T-helper 2 cell treated with Interferon-gamma antibody and Interleukin-4, amounts not matched to agents 5 μg/mL and 100 μg/mL, for 36 hours (primary cell): ENCODE results near the gene FBXL2.
A peak's percentile ranks its signal among the peaks of the same experiment; 100 is the strongest.

Experiments used
- DNase-seq: peaks from one replicate; pipeline ENCODE4 v3.0.0; 2021; ENCODE audit warnings: low spot score
- H3K27ac Mint-ChIP-seq: one replicate; pipeline ENCODE4 v1.8.0; 2021; ENCODE audit warnings: mild to moderate bottlenecking, mixed read lengths
- H3K27me3 Mint-ChIP-seq: one replicate; pipeline ENCODE4 v1.8.0; 2021; ENCODE audit warnings: low read depth, mixed read lengths
- H3K36me3 Mint-ChIP-seq: one replicate; pipeline ENCODE4 v1.8.0; 2021; ENCODE audit warnings: low read depth, mixed read lengths
- H3K4me1 Mint-ChIP-seq: one replicate; pipeline ENCODE4 v1.8.0; 2021; ENCODE audit warnings: low read depth, mixed read lengths
- H3K4me3 Mint-ChIP-seq: one replicate; pipeline ENCODE4 v1.8.0; 2022; ENCODE audit warnings: mild to moderate bottlenecking, moderate library complexity, mixed read lengths
- H3K9me3 Mint-ChIP-seq: one replicate; pipeline ENCODE4 v1.8.0; 2021; ENCODE audit warnings: mixed read lengths

The FBXL2 gene

GRCh38 chr3:33277193-33277882, at the start of gene FBXL2:
Gene FBXL2 (plus strand): TSS chr3:33277442. CDS start chr3:33277513, 71 bp downstream.
- peak; percentile 7 for DNase-seq
- H3K27ac Mint-ChIP-seq = no peak within 1 kb of the TSS
- H3K36me3 Mint-ChIP-seq = no peaks in the 10 kb centered on the region
- no peaks in the 10 kb centered on the region for H3K4me1 Mint-ChIP-seq
- H3K9me3 Mint-ChIP-seq = no peaks in the 10 kb centered on the region
- H3K27me3 Mint-ChIP-seq = peaks cover 26% of the 10 kb centered on the region
- H3K4me3 Mint-ChIP-seq = peak within 1 kb of the TSS; percentile 69

GRCh38 chr3:33229066-33229465, 48.2 kb upstream of the FBXL2 start:
- no peaks in the 10 kb centered on the region for H3K9me3 Mint-ChIP-seq
- no peaks in the 10 kb centered on the region for H3K36me3 Mint-ChIP-seq
- DNase-seq = no peak
- no peaks in the 10 kb centered on the region for H3K4me1 Mint-ChIP-seq
- H3K4me3 Mint-ChIP-seq = no peak overlapping the region
- peaks cover 10% of the 10 kb centered on the region for H3K27me3 Mint-ChIP-seq
- H3K27ac Mint-ChIP-seq = no peak overlapping the region

GRCh38 chr3:33229947-33230346, 47.3 kb upstream of the FBXL2 start:
- no peaks in the 10 kb centered on the region for H3K36me3 Mint-ChIP-seq
- H3K27me3 Mint-ChIP-seq = peaks cover 11% of the 10 kb centered on the region

GRCh38 chr3:33231756-33232465, 45.3 kb upstream of the FBXL2 start:
- Mint-ChIP-seq H3K36me3 (no peaks in the 10 kb centered on the region), H3K27ac (no peak overlapping the region), H3K27me3 (peaks cover 20% of the 10 kb centered on the region), H3K4me3 (no peak overlapping the region), H3K4me1 (no peaks in the 10 kb centered on the region), H3K9me3 (no peaks in the 10 kb centered on the region)
- DNase-seq = no peak

More at GRCh38 chr3:33229947-33230346, 47.3 kb upstream of the FBXL2 start:
- no peaks in the 10 kb centered on the region for H3K9me3 Mint-ChIP-seq
- DNase-seq = no peak
- no peak overlapping the region for H3K4me3 Mint-ChIP-seq
- H3K4me1 Mint-ChIP-seq = no peaks in the 10 kb centered on the region
- H3K27ac Mint-ChIP-seq = no peak overlapping the region

GRCh38 chr3:33233884-33234283, 43.4 kb upstream of the FBXL2 start:
- no peaks in the 10 kb centered on the region for H3K4me1 Mint-ChIP-seq
- H3K36me3 Mint-ChIP-seq = no peaks in the 10 kb centered on the region
- H3K9me3 Mint-ChIP-seq = no peaks in the 10 kb centered on the region
- no peak overlapping the region for H3K4me3 Mint-ChIP-seq
- no peak for DNase-seq
- H3K27me3 Mint-ChIP-seq = peaks cover 21% of the 10 kb centered on the region
- no peak overlapping the region for H3K27ac Mint-ChIP-seq

- Mint-ChIP-seq H3K36me3 (no peaks in the 10 kb centered on the region), H3K27me3 (peaks cover 24% of the 10 kb centered on the region), H3K4me1 (no peaks in the 10 kb centered on the region), H3K9me3 (no peaks in the 10 kb centered on the region), H3K4me3 (no peak overlapping the region), H3K27ac (no peak overlapping the region)
- no peak for DNase-seq
Observed at GRCh38 chr3:33236005-33236404, 41.2 kb upstream of the FBXL2 start.

GRCh38 chr3:33237439-33237838, 39.8 kb upstream of the FBXL2 start:
- no peak overlapping the region for H3K27ac Mint-ChIP-seq
- H3K27me3 Mint-ChIP-seq = peaks cover 28% of the 10 kb centered on the region
- no peaks in the 10 kb centered on the region for H3K36me3 Mint-ChIP-seq
- no peaks in the 10 kb centered on the region for H3K9me3 Mint-ChIP-seq
- H3K4me1 Mint-ChIP-seq = no peaks in the 10 kb centered on the region
- DNase-seq = no peak
- no peak overlapping the region for H3K4me3 Mint-ChIP-seq

- Mint-ChIP-seq H3K27me3 (peaks cover 34% of the 10 kb centered on the region), H3K9me3 (no peaks in the 10 kb centered on the region), H3K36me3 (no peaks in the 10 kb centered on the region), H3K4me3 (no peak overlapping the region), H3K4me1 (no peaks in the 10 kb centered on the region), H3K27ac (no peak overlapping the region)
- no peak for DNase-seq
Observed at GRCh38 chr3:33238923-33239322, 38.3 kb upstream of the FBXL2 start.

- no peak for DNase-seq
- H3K4me1 Mint-ChIP-seq = no peaks in the 10 kb centered on the region
- no peaks in the 10 kb centered on the region for H3K36me3 Mint-ChIP-seq
- H3K9me3 Mint-ChIP-seq = no peaks in the 10 kb centered on the region
- peaks cover 40% of the 10 kb centered on the region for H3K27me3 Mint-ChIP-seq
- no peak overlapping the region for H3K27ac Mint-ChIP-seq
- H3K4me3 Mint-ChIP-seq = no peak overlapping the region
Observed at GRCh38 chr3:33240261-33240660, 37.0 kb upstream of the FBXL2 start.

- Mint-ChIP-seq H3K9me3 (no peaks in the 10 kb centered on the region), H3K27ac (no peak overlapping the region), H3K4me3 (no peak overlapping the region), H3K27me3 (peaks cover 24% of the 10 kb centered on the region), H3K4me1 (no peaks in the 10 kb centered on the region), H3K36me3 (no peaks in the 10 kb centered on the region)
- no peak for DNase-seq
Observed at GRCh38 chr3:33246786-33247185, 30.5 kb upstream of the FBXL2 start.

GRCh38 chr3:33250712-33251111, 26.5 kb upstream of the FBXL2 start:
- no peaks in the 10 kb centered on the region for H3K9me3 Mint-ChIP-seq
- H3K36me3 Mint-ChIP-seq = no peaks in the 10 kb centered on the region
- H3K4me3 Mint-ChIP-seq = no peak overlapping the region
- H3K27me3 Mint-ChIP-seq = peaks cover 13% of the 10 kb centered on the region
- DNase-seq = no peak
- no peak overlapping the region for H3K27ac Mint-ChIP-seq
- no peaks in the 10 kb centered on the region for H3K4me1 Mint-ChIP-seq

GRCh38 chr3:33256249-33256648, 21.0 kb upstream of the FBXL2 start:
- DNase-seq = no peak
- Mint-ChIP-seq H3K4me1 (no peaks in the 10 kb centered on the region), H3K27me3 (peaks cover 13% of the 10 kb centered on the region), H3K27ac (no peak overlapping the region), H3K4me3 (no peak overlapping the region), H3K36me3 (no peaks in the 10 kb centered on the region), H3K9me3 (no peaks in the 10 kb centered on the region)

- no peaks in the 10 kb centered on the region for H3K9me3 Mint-ChIP-seq
- DNase-seq = no peak
- no peaks in the 10 kb centered on the region for H3K4me1 Mint-ChIP-seq
Observed at GRCh38 chr3:33260104-33260503, 17.1 kb upstream of the FBXL2 start.

GRCh38 chr3:33269385-33269784, 7.9 kb upstream of the FBXL2 start:
- Mint-ChIP-seq H3K27me3 (peaks cover 2% of the 10 kb centered on the region), H3K9me3 (no peaks in the 10 kb centered on the region), H3K27ac (no peak overlapping the region), H3K4me3 (no peak overlapping the region), H3K36me3 (no peaks in the 10 kb centered on the region), H3K4me1 (no peaks in the 10 kb centered on the region)
- DNase-seq = no peak

More at GRCh38 chr3:33260104-33260503, 17.1 kb upstream of the FBXL2 start:
- Mint-ChIP-seq H3K36me3 (no peaks in the 10 kb centered on the region), H3K27ac (no peak overlapping the region), H3K4me3 (no peak overlapping the region), H3K27me3 (peaks cover 5% of the 10 kb centered on the region)
